GM12865 (cell line): ENCODE data around the gene GCNT2.

Experiments used
- DNase-seq: peaks from one replicate; pipeline ENCODE4 v3.0.0; 2010; ENCODE audit warnings: low read depth
- H3K4me3 ChIP-seq: 2 replicates; pipeline ENCODE4 v1.5.1; 2011; ENCODE audit warnings: mild to moderate bottlenecking, low read depth, low read length, control low read depth
- CTCF ChIP-seq: IDR thresholded peaks from 2 replicates; pipeline ENCODE4 v1.5.1; 2011; ENCODE audit warnings: low read length, control low read depth, low read depth, inconsistent platforms; ENCODE audit not compliant: insufficient read depth; ENCODE audit errors: missing control alignments

The GCNT2 gene

GRCh38 chr6:10618409-10618808 is 97.3 kb downstream of the GCNT2 start:
- H3K4me3 ChIP-seq, result no peak overlapping the region
- DNase-seq, result no peak
- TF ChIP-seq CTCF, result no peak

DNA sequence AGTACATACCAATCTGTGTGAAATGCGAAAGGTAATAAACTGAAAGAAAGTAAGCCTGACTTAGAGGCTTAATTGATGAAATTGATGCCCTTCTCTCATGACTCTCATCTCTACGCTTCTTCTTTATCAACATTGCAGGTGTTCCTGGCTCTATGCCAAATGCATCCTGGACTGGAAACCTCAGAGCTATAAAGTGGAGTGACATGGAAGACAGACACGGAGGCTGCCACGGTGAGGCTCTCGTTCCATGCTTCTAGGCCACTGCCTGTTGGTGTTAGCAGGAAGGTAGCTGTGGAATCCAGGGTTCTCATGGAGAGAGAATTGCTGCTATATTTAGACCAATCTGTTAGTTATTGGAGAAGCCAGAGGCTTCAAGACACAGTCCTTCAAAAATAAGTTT is 100.1 kb downstream of the GCNT2 start:
- H3K4me3 ChIP-seq, result no peak overlapping the region
- no peak for TF ChIP-seq CTCF
- DNase-seq, result no peak

DNA sequence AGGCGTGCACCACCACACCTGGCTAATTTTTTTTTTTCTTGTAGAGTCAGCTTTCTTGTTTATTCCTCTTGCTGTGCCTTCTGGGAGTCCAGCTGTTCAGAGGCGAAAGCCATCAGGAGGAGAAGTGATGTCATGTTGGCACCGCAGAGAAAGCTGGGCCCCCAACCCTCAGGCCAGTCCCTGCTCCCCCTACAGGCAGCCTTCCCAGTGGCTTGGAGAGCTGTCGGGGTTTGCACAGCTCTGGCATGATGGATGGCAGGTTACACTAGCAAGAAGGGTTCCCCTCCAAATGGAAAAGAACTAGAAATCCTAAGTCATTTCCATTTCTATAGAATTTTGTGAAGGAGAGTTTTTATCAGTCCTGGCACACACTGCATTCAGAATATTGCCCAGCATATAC is 100.7 kb downstream of the GCNT2 start:
- no peak for DNase-seq
- H3K4me3 ChIP-seq, result no peak overlapping the region
- TF ChIP-seq CTCF, result no peak

GRCh38 chr6:10624836-10625235 is 103.7 kb downstream of the GCNT2 start:
- TF ChIP-seq CTCF, result no peak
- DNase-seq, result no peak
- no peak overlapping the region for H3K4me3 ChIP-seq

- peak; percentile 54 for DNase-seq
- TF ChIP-seq CTCF, result no peak
- H3K4me3 ChIP-seq, result no peak overlapping the region
Measured at GRCh38 chr6:10626154-10626741, 105.1 kb downstream of the GCNT2 start.

DNA sequence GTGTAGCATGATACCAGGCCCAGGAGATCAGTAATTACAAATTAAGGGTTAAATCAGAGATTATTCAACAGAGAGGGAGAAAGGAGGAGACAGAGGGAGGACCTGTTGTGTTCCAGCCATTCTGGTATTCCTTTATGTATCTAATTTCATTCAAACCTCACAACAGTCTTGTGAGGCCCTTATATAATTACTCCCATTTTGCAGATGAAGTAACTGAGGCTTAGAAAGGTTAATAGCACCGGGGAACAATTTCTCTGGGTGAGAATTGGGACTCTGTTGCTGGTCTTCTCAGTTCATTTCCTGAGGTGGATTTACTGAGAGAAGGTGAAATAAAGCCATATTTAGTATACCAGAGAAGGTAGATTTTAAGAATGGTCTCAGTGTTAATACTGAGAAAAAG is 106.6 kb downstream of the GCNT2 start:
- no peak for DNase-seq
- H3K4me3 ChIP-seq, result no peak overlapping the region
- TF ChIP-seq CTCF, result no peak

DNA sequence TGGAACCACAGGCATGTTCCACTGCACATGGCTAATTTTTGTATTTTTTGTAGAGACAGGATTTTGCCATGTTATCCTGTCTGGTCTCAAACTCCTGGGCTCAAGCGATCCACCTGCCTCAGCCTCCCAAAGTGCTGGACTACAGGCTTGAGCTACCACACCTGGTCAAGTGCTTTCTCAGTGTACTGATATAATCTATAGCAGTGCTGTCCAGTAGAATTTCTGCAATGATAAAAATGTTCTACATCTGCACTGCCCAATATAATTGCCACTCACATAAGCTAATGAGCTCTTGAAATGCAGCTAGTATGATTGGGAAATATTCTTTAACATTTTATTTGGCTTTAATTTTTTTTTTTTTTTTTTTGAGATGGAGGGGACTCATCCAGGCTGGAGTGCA is 109.0 kb downstream of the GCNT2 start:
- DNase-seq, result no peak
- TF ChIP-seq CTCF, result no peak

More for the DNA sequence above, 109.0 kb downstream of the GCNT2 start:
- H3K4me3 ChIP-seq, result no peak overlapping the region
